8988T (cell line): ENCODE data around the gene IL17RA.
A peak's percentile ranks its signal among the peaks of the same experiment; 100 is the strongest.

Experiments
- DNase-seq: peaks from one replicate; pipeline ENCODE4 v3.0.0; 2011

Gene IL17RA

DNA sequence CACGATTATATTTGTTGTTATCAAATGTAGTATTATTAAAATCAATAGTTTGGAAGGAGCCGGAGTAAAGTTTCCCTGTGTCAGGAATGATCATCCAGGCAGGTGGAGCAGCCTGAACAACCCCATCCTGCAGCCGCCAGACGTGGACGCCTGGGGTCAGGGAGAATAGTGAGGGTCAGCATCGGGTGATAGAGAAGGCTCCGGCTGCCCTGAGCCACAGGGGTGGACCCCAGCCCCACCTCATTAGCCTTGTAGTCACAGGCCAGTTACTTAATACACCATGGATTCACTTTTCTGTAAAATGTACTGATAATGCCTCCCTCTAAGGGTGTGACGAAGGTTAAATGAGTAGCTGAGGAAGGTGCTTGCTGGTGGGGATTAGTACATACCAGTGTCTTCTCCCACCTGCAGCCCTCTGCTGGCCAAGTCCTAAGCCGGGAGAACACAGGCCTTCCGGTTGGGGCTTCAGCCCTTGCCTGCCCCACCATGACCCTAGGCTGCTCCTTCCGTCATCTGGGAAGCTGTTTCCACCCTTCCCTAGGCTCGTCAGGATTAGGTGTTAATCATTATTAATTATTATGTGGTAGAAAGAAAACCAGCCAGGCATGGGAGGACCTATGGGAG is 21.5 kb downstream of the IL17RA start:
- no peak for DNase-seq

DNA sequence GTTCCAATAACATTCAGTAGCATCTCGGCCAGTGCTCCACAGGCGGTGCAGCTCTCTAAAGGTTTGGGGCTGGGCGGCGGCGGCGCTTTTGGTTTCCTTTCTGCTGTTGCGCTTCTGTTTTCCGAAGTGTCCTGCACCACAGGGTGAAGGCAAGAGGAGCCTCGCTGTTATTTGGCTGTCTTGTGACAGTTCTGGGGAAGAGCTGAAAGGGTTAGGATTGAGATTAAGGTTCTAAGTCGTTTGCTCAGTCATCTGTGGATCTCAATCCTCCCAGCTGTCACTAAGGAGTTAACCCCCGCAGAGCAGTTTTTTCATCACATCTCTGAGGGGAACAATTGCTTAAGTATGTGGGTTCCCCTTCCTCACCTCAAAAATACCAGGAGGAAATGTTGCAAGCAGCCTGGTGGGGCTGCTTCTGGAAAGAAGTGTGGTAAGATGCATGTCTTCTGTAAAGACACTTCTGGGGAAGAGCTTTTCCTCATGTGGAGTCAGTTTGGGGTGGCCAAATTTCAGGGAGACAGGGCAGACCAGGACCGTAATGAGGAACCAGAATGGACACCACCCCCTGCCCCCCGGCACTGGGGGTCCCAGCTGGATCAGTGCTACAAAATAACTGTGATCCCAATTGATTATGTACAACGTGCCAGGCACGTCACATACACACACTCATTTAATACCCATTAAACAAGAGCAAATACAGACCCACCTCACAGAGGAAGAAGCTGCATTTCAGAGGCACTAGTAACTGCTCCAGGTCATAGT is 22.2 kb downstream of the IL17RA start:
- DNase-seq: no peak

DNA sequence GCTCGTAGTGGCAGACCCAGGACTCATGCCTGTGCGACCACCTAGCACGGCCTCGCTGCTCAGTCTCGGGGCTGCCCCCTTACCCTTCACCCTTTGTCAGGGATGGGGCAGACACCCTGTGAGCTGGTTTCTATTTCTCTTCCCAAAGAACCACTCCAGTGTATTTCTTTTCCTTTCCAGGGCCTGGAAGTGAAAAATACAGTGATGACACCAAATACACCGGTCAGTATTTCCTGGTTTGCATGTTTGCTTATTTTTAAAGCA is 22.7 kb downstream of the IL17RA start:
- no peak for DNase-seq

DNA sequence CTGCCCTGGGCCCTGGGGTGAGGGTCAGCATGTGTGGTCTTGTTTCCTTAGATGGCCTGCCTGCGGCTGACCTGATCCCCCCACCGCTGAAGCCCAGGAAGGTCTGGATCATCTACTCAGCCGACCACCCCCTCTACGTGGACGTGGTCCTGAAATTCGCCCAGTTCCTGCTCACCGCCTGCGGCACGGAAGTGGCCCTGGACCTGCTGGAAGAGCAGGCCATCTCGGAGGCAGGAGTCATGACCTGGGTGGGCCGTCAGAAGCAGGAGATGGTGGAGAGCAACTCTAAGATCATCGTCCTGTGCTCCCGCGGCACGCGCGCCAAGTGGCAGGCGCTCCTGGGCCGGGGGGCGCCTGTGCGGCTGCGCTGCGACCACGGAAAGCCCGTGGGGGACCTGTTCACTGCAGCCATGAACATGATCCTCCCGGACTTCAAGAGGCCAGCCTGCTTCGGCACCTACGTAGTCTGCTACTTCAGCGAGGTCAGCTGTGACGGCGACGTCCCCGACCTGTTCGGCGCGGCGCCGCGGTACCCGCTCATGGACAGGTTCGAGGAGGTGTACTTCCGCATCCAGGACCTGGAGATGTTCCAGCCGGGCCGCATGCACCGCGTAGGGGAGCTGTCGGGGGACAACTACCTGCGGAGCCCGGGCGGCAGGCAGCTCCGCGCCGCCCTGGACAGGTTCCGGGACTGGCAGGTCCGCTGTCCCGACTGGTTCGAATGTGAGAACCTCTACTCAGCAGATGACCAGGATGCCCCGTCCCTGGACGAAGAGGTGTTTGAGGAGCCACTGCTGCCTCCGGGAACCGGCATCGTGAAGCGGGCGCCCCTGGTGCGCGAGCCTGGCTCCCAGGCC is 23.7 kb downstream of the IL17RA start:
- no peak for DNase-seq

DNA sequence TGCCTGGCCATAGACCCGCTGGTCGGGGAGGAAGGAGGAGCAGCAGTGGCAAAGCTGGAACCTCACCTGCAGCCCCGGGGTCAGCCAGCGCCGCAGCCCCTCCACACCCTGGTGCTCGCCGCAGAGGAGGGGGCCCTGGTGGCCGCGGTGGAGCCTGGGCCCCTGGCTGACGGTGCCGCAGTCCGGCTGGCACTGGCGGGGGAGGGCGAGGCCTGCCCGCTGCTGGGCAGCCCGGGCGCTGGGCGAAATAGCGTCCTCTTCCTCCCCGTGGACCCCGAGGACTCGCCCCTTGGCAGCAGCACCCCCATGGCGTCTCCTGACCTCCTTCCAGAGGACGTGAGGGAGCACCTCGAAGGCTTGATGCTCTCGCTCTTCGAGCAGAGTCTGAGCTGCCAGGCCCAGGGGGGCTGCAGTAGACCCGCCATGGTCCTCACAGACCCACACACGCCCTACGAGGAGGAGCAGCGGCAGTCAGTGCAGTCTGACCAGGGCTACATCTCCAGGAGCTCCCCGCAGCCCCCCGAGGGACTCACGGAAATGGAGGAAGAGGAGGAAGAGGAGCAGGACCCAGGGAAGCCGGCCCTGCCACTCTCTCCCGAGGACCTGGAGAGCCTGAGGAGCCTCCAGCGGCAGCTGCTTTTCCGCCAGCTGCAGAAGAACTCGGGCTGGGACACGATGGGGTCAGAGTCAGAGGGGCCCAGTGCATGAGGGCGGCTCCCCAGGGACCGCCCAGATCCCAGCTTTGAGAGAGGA is 24.5 kb downstream of the IL17RA start:
- no peak for DNase-seq

DNA sequence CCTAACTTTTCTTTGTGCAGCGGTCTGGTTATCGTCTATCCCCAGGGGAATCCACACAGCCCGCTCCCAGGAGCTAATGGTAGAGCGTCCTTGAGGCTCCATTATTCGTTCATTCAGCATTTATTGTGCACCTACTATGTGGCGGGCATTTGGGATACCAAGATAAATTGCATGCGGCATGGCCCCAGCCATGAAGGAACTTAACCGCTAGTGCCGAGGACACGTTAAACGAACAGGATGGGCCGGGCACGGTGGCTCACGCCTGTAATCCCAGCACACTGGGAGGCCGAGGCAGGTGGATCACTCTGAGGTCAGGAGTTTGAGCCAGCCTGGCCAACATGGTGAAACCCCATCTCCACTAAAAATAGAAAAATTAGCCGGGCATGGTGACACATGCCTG is 25.2 kb downstream of the IL17RA start:
- no peak for DNase-seq

DNA sequence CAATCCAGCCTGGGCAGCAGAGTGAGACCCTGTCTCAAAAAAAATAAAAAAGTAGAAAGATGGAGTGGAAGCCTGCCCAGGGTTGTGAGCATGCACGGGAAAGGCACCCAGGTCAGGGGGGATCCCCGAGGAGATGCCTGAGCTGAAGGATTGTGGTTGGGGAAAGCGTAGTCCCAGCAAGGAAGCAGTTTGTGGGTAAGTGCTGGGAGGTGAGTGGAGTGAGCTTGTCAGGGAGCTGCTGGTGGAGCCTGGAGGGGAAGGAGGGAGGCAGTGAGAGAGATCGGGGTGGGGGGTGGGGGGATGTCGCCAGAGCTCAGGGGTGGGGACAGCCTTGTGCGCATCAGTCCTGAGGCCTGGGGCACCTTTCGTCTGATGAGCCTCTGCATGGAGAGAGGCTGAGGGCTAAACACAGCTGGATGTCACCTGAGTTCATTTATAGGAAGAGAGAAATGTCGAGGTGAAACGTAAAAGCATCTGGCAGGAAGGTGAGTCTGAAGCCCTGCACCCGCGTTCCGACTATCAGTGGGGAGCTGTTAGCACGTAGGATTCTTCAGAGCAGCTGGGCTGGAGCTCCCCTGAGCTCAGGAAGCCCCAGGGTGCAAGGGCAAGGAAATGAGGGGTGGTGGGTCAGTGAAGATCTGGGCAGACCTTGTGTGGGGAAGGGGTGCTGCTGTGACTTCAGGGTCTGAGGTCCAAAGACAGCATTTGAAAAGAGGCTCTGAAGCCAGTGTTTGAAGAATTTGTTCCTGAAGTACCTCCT is 26.2 kb downstream of the IL17RA start:
- DNase-seq: no peak

DNA sequence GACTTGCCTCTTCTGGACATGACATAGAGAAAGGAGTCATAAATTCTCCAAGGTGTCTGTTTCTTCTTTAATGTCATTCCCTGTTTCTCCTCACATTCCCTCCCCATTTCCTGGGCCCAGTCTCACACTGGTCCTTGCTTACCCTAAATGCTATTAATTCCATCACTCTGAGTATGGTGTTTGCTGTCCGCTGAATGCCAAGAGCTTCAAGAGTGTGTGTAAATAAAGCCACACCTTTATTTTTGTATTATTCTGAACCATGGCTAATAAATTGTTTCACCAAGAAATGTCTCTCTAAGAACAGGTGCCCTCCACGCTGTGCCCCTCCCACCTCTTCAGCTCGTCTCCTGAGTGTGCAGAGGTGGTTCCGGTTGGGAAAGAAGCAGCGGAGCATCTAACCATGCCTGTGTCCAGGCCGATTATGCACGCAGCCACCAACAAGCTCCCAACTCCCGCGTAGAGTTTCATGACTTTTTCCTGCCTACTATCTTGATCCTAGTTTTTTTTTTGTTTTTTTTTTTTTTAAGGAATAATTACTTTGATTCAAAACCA is 27.8 kb downstream of the IL17RA start:
- no peak for DNase-seq

DNA sequence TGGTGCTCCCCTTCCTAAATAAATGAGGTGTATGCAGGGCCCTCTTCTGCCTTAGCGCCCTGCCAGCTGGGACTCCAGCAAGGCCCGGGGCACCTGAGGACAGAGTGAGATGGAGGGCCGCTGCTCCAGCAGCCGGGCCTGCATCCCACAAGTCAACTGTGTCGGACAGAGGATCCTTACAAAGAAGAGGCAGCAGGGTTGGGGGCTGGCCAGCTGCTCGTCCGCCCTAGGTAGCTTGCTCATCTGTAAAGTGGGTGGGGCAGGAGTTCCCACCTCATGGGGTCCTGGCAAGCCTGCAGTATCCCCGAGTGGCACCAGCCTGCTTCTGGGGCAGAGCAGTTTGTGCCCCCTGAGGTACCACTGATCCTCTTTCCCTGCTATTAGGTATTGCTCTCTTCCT is 28.8 kb downstream of the IL17RA start:
- no peak for DNase-seq

DNA sequence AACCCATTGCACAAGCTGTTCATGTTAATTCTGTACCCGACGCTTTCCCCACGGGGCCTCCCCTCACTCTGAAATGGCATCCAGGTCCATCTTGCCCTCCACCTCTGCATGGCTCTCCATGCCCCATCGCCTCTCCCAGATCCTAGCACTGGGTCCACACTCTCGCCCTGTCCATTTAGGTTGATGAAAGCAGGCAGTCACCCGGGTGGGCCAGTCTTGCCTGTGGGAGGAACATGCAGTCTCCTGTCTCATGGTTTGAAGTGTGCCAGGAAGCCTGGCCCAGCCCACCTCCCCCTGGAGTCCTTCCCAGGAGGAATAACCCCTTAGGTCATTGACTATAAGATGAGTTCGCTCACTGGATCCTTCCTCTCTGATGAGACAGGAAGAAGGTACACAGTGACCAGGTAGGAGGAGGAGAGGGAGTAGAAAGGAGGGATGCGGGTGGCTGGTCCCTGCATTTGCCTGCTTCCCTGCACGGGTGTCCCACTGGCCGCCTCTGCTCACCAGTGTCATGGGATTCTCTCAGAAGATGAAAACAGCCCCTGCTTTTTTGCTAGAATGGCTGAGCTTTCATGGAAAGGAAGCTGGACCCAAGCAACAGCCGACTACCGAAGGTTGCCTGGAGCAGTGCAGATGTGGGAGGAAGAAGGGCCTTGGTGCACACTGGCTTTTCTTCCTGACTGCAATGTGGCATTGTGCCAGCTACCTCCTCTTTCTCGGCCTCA is 29.5 kb downstream of the IL17RA start:
- DNase-seq: no peak

DNA sequence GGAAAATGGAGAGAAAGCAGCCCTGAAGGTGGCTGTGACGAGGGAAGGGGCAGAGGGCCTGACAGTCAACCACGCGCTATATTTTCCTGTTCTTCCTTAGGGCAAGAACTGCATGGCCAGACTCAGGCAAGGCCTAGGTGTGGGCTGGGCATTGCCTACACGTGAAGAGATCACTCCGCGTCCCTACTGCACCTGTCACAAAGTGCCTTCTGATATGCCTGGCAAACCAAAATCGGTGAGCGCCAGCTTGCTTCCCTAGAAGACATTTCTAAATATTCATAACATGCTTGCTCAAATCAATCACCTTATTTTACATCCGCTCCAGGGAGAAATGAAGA is 30.1 kb downstream of the IL17RA start:
- no peak for DNase-seq

DNA sequence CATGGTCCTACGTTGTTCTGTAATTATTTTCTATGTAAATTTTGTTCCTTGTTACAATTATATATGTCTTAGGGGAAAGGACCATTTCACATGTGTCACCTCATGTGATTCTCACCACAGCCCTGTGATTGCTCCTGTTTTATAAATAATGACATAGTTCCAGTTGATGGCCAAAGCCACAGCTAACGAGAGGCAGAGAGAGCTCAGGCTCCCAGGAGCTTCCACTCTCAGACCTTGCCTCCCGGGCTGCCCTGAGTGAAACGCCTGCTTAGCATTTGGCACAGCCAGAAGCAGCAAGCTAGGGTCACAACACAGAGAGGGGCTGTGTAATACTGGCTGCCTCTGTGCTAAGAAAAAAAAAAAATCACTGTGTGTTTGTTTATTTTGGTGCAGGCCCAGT is 30.4 kb downstream of the IL17RA start:
- DNase-seq: no peak

DNA sequence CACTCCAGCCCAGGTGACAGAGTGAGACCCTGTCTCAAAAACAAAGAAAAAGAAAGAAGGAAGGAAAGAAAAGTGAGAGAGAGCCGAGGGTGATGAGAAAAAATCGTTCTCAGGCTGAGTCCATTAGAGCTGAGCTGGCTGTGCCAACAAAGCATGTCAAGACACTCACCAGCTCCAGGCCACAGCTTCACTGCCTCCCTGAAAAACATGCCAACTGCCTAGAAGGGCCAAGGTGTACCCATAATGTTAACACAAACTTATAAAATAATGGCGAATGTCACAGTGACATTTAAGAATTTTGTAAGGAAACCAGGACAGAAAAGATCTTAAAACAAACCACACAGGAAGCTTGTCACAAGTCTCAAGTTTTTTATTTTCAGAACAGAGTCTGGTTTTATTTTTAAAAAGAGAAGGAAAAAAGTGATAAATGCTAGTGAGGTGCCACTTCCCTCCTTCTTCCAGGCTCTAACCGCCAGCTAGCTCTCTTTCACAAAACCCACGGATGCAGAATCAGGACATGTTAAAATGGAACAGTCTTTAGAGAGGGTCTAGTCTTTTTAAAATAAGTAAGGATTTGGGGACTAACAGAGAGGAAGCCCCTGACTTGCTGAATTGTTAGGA is 31.3 kb downstream of the IL17RA start:
- no peak for DNase-seq

DNA sequence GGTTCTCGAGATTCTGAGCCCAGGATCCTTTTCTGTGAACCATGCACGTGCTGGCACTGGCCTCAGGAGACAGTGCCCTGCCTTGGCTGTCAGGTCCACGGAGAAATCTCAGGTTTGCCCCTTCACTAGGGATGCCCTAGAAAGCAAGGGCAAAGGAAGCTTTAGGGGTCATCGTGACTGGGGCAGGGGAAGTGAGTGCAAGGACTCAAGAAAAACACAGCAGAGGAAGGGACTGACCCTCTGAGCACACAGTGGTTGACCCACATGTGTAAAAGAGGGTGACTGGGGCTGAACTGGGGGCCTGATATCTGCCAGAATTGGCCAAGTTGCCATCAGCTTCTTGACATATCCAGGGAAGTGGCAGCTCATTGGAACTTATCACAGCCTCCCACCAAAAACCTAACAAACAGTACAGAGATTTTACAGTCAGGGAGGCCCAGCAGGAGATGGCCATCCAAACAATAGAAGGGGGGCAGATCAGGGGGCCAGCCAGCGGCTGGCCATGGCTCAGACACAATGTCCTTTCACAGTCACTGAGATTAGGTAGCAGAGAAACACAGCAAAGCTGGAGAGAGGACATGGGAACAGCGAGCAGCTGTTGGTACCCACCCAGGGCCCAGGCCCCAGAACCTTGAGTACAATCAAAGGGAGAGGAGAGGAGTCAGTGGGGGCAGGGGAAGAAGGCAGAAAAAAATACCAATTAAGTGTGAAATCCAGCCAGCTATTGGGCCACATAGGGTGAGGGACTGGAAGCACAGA is 32.0 kb downstream of the IL17RA start:
- no peak for DNase-seq

DNA sequence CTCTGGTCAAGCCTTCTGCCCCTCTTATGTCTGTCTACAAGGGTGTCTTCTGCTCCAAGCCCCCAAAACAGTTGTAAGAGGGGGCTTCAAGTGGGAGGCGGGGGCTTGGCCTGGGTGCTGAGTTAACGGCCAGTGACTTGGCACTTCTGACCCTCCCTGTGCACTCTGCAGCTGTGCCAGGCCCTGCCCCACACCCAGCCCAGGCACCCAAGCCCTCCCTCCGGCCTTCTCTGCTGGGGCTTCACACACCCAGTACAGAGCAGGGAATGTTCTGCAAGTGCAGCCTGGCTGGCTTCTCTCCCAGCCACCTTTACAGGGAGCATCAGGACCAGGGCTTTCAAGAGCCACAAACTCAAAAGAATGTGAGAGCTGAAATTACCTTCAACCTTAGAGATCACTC is 32.6 kb downstream of the IL17RA start:
- DNase-seq: no peak

DNA sequence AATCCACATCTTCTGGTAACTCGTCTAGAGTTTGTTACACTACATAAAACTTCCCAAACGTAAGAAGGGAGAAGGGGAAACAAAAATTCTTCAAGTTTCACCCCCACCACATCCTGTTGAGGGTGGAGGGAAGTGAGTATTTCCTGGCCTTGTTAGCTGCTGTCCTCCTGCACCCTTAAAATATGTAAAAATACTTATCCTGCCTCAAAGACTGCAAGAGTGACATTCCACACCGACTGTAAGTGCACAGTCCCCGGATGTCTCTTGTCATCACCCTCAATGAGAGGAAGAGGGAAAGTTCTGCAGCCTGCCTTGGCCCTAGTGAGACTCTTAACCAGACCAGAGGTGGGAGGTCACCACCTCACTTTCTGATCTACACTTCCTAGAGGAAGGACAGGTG is 33.1 kb downstream of the IL17RA start:
- no peak for DNase-seq

DNA sequence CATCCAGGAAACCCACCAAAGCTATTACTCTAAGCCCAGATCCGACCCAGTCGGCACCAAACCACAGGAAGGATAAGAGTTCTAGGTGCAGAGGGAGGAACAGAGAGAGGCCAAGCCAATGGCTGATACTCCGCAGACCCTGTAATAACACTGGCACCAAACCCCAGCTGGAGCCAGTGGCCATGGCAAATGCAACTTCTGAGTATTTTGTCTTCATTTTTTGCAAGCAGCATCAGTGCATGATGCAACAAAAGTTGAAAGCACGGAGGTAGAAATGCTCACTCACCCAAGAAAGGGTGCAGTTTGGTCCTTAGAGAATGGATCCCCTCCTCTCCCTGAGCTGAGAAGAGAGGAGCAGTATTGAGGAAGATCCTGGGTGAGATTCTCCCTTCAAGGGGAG is 33.5 kb downstream of the IL17RA start:
- no peak for DNase-seq

DNA sequence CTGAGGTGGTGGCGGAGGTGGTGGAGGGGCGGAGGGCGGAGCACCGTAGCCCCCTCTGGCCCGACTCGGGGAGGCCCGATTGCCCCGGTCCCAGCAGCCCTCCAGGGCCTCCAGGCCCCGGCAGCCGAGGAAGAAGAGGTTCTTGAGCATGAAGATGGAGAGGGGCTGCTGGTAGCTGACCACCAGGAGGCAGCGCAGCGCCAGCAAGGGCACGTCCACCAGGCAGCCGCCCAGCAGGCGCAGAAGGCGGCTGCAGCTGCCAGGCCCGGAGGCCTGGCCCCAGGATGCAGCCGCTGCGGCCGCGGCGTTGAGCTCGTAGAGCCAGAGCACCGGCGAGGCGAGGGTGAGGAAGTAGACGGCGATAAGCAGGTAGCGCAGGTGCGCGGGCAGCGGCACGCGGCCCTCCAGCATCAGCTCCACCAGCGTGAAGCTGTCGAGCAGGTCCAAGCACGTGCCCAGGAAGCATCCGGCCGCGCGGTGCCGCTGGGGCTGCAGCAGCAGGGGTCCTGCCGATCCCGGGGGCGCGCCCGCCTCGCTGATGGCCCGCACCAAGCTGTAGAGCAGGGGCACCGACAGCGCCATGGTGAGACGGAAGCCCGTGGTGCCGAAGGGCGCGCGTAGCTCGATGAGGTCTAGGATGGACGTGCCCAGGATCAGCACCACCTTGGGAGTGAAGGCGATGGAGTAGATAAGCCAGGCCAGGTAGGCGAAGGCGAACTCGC is 34.8 kb downstream of the IL17RA start:
- no peak for DNase-seq

DNA sequence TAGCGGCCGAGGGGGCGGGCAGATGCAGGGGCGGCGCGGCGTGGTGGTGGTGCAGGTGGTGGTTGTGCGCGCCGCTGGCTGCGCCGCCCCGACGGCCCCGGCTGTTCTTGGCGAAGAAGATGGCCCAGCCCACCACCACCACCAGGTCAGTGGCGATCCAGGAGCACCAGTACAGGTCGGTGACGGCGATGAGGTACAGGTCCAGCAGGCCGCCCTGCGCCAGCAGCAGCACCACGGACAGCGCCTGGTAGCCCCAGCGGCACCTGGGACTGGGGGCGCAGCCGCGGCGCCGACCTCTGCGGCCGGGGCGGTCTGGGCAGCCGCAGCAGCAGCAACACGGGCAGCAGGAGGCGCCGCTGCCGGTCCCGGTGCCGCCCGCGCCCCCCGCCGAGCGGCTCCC is 35.5 kb downstream of the IL17RA start:
- DNase-seq: peak; percentile 68

DNA sequence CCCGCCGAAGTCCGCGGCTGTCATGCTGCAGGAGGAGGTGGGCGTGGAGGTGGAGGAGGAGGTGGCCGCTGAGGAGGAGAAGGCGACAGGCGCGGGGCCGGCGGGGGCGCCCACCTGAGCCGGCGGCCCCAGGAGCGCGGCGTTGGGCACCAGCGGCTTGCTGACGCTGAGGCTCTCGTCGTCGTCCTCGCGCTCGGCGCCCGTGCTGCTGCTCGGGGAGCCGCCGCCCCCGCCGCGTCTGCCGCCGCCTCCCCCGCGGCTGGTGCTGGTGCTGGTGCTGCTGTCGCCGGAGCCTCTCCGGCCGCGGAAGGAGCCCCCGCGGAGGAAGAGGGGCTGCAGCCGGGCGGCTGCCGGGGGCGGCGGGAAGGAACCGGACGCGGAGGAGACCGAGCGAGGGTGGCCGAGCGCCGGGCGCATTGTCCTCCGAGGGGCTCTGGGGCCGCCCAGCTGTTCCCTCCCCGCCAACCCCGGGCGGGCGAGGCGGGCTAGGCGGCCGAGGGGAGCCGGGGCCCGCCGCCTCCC is 36.0 kb downstream of the IL17RA start:
- peak; percentile 53 for DNase-seq
